ENCODE data around the gene ANKRD35. TPM values are rescaled to one million over a fixed set of nuclear protein-coding genes. Genes with fewer than 3 reads are reported as not detected.

Gene ANKRD35
- total RNA-seq, 1 donor from 2014 or later = 1.6 TPM

GRCh38 chr1:145871994-145872924, 13.4 kb downstream of the ANKRD35 start:
- H3K9me3 ChIP-seq = no peaks in the 10 kb centered on the region
- intact Hi-C loops (cut with DNase I) = no loop called here
- ATAC-seq (peak; percentile 80), DNase-seq (peak; percentile 74)
- no peaks in the 10 kb centered on the region for H3K36me3 ChIP-seq
- H3K27ac ChIP-seq = peak overlapping the region; percentile 20
- no peak for TF ChIP-seq CTCF (IDR thresholded peaks at IDR 0.05)
- no peaks in the 10 kb centered on the region for H3K27me3 ChIP-seq
- peak overlapping the region; percentile 42 for H3K4me3 ChIP-seq
- H3K4me1 ChIP-seq = peaks cover 8% of the 10 kb centered on the region

GRCh38 chr1:145868232-145868631, 17.4 kb downstream of the ANKRD35 start:
- DNase-seq = no peak
- Histone ChIP-seq H3K4me3 (no peak overlapping the region), H3K9me3 (no peaks in the 10 kb centered on the region), H3K36me3 (no peaks in the 10 kb centered on the region), H3K27me3 (no peaks in the 10 kb centered on the region), H3K27ac (no peak overlapping the region), H3K4me1 (peaks cover 8% of the 10 kb centered on the region)
- no peak for ATAC-seq
- intact Hi-C loops (cut with DNase I) = no loop called here
- no peak for TF ChIP-seq CTCF (IDR thresholded peaks at IDR 0.05)

- Histone ChIP-seq H3K4me1 (peaks cover 7% of the 10 kb centered on the region), H3K36me3 (no peaks in the 10 kb centered on the region), H3K4me3 (no peak overlapping the region), H3K27ac (no peak overlapping the region), H3K9me3 (no peaks in the 10 kb centered on the region), H3K27me3 (no peaks in the 10 kb centered on the region)
- no peak for DNase-seq
- no peak for ATAC-seq
- TF ChIP-seq CTCF (IDR thresholded peaks at IDR 0.05) = no peak
- intact Hi-C loops (cut with DNase I) = no loop called here
These were observed 22.2 kb downstream of the ANKRD35 start for GRCh38 chr1:145863282-145864018.

- DNase-seq (peak; percentile 96), ATAC-seq (peak; percentile 91)
- H3K4me1 ChIP-seq = peaks cover 13% of the 10 kb centered on the region
- peaks cover 22% of the 10 kb centered on the region for H3K36me3 ChIP-seq
- no peaks in the 10 kb centered on the region for H3K27me3 ChIP-seq
- TF ChIP-seq CTCF (IDR thresholded peaks at IDR 0.05) = peak; percentile 19
- no peaks in the 10 kb centered on the region for H3K9me3 ChIP-seq
- peak overlapping the region; percentile 95 for H3K4me3 ChIP-seq
- H3K27ac ChIP-seq = peak overlapping the region; percentile 89
- intact Hi-C loops (cut with DNase I) = loop anchor here (10.0 kb wide), 1 partner anchor 155 kb away; no protein-coding TSS in a partner anchor
These were observed 26.1 kb downstream of the ANKRD35 start for GRCh38 chr1:145859491-145860023.

GRCh38 chr1:145858901-145859490, 26.7 kb downstream of the ANKRD35 start, which contains the start of gene PIAS3:
PIAS3 (minus strand) TSS chr1:145859081; CDS start chr1:145858990, 91 bp downstream.
- Histone ChIP-seq H3K4me1 (peaks cover 13% of the 10 kb centered on the region), H3K36me3 (peaks cover 28% of the 10 kb centered on the region), H3K27me3 (no peaks in the 10 kb centered on the region), H3K4me3 (peak within 1 kb of the TSS; percentile 95), H3K9me3 (no peaks in the 10 kb centered on the region), H3K27ac (peak within 1 kb of the TSS; percentile 89)
- DNase-seq (peak; percentile 98), ATAC-seq (peak; percentile 96)
- no peak for TF ChIP-seq CTCF (IDR thresholded peaks at IDR 0.05)
- intact Hi-C loops (cut with DNase I) = loop anchor here (10.0 kb wide), 1 partner anchor 156 kb away; no protein-coding TSS in a partner anchor

Data from upper lobe of right lung (tissue), 1 donor.